MM.1S (cell line): ENCODE data around the gene NQO2.

Source experiments
- DNase-seq: peaks from one replicate; pipeline ENCODE4 v3.0.0-alpha.2; 2015
- H2AFZ ChIP-seq: fragments of 300-600 bp; sonication (generic); 2 replicates; pipeline ENCODE4 v1.6.0; 2016; ENCODE audit warnings: antibody characterized with exemption, low read length
- H3F3A ChIP-seq: fragments of 300-600 bp; sonication (generic); 2 replicates; pipeline ENCODE4 v1.6.1; 2016; ENCODE audit warnings: mild to moderate bottlenecking, antibody characterized with exemption, low read length, moderate library complexity, mixed read lengths; ENCODE audit not compliant: insufficient read depth
- H3K27ac ChIP-seq: fragments of 300-600 bp; sonication (generic); 2 replicates; pipeline ENCODE4 v1.5.1; 2016; ENCODE audit warnings: mild to moderate bottlenecking, low read length
- H3K27me3 ChIP-seq: fragments of 300-600 bp; sonication (generic); replicated peaks from 2 replicates; pipeline ENCODE4 v1.6.0; 2016; ENCODE audit warnings: low read length; ENCODE audit not compliant: insufficient read depth
- H3K36me3 ChIP-seq: fragments of 300-600 bp; sonication (generic); replicated peaks from 2 replicates; pipeline ENCODE4 v1.6.1; 2016; ENCODE audit warnings: mild to moderate bottlenecking, low read length, mixed read lengths; ENCODE audit not compliant: insufficient read depth
- H3K4me1 ChIP-seq: fragments of 300-600 bp; sonication (generic); 2 replicates; pipeline ENCODE4 v1.6.1; 2016; ENCODE audit warnings: low read length, mixed read lengths
- H3K4me2 ChIP-seq: fragments of 300-600 bp; sonication (generic); 2 replicates; pipeline ENCODE4 v1.6.0; 2016; ENCODE audit warnings: low read depth, low read length
- H3K4me3 ChIP-seq: fragments of 300-600 bp; sonication (generic); 2 replicates; pipeline ENCODE4 v1.5.1; 2016; ENCODE audit warnings: low read length, mixed read lengths
- H3K79me2 ChIP-seq: fragments of 300-600 bp; sonication (generic); 2 replicates; pipeline ENCODE4 v1.6.1; 2016; ENCODE audit warnings: mixed run types, low read length, mixed read lengths
- H3K9ac ChIP-seq: fragments of 300-600 bp; sonication (generic); 2 replicates; pipeline ENCODE4 v1.6.1; 2016; ENCODE audit warnings: low read length, mixed read lengths
- H3K9me2 ChIP-seq: fragments of 300-600 bp; sonication (generic); replicated peaks from 2 replicates; pipeline ENCODE4 v1.6.1; 2016; ENCODE audit warnings: mild to moderate bottlenecking, low read length, mixed read lengths; ENCODE audit not compliant: insufficient read depth
- H3K9me3 ChIP-seq: fragments of 300-600 bp; sonication (generic); replicated peaks from 2 replicates; pipeline ENCODE4 v1.6.1; 2016; ENCODE audit warnings: mild to moderate bottlenecking, low read length, mixed read lengths; ENCODE audit not compliant: insufficient read depth
- H4K20me1 ChIP-seq: fragments of 300-600 bp; sonication (generic); 2 replicates; pipeline ENCODE4 v1.6.1; 2016; ENCODE audit warnings: mild to moderate bottlenecking, low read length, moderate library complexity, mixed read lengths; ENCODE audit not compliant: insufficient read depth
- EZH2 ChIP-seq: fragments of 300-600 bp; sonication (generic); optimal IDR thresholded peaks from 2 replicates; pipeline ENCODE3; 2017; ENCODE audit warnings: low read depth, mild to moderate bottlenecking, antibody characterized with exemption, low read length, mixed read lengths
- EZH2phosphoT487 ChIP-seq: fragments of 300-600 bp; sonication (generic); IDR thresholded peaks from 2 replicates; pipeline ENCODE4 v1.6.1; 2018; ENCODE audit warnings: antibody characterized with exemption, low read length
- TF ChIP-seq, protein P1 (sequence below): fragments of 300-600 bp; sonication (generic); IDR thresholded peaks from 2 replicates; pipeline ENCODE4 v1.5.1; 2016; ENCODE audit warnings: antibody characterized with exemption, low read length, mixed read lengths

The NQO2 gene

DNA sequence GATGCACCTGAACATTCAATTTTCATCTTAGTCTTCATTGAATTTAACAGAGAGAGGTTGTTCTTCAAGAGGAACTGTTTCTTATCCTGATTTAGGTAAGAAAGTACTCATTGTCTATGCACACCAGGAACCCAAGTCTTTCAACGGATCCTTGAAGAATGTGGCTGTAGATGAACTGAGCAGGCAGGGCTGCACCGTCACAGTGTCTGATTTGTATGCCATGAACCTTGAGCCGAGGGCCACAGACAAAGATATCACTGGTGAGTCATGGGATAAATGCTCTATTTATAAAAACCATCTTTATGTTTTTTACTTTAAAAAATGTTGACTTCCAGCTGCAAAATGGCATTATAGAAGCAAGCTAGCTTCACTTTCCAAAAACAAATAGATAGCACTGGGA, 10.2 kb downstream of the NQO2 start:
- no peaks in the 10 kb centered on the region for H3K9me2 ChIP-seq
- no peaks in the 10 kb centered on the region for H3K27me3 ChIP-seq
- no peak for DNase-seq
- no peaks in the 10 kb centered on the region for H3F3A ChIP-seq
- H3K27ac ChIP-seq, result no peak overlapping the region
- H3K9ac ChIP-seq, result no peak overlapping the region
- no peak overlapping the region for H3K4me2 ChIP-seq
- no peaks in the 10 kb centered on the region for H3K79me2 ChIP-seq
- no peaks in the 10 kb centered on the region for H3K36me3 ChIP-seq
- H3K4me3 ChIP-seq, result no peak overlapping the region
- no peaks in the 10 kb centered on the region for H4K20me1 ChIP-seq
- no peak overlapping the region for H2AFZ ChIP-seq
- TF ChIP-seq EZH2phosphoT487 (no peak), EZH2 (no peak)
- TF ChIP-seq, protein P1, sequence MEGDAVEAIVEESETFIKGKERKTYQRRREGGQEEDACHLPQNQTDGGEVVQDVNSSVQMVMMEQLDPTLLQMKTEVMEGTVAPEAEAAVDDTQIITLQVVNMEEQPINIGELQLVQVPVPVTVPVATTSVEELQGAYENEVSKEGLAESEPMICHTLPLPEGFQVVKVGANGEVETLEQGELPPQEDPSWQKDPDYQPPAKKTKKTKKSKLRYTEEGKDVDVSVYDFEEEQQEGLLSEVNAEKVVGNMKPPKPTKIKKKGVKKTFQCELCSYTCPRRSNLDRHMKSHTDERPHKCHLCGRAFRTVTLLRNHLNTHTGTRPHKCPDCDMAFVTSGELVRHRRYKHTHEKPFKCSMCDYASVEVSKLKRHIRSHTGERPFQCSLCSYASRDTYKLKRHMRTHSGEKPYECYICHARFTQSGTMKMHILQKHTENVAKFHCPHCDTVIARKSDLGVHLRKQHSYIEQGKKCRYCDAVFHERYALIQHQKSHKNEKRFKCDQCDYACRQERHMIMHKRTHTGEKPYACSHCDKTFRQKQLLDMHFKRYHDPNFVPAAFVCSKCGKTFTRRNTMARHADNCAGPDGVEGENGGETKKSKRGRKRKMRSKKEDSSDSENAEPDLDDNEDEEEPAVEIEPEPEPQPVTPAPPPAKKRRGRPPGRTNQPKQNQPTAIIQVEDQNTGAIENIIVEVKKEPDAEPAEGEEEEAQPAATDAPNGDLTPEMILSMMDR, result no peak
- no peaks in the 10 kb centered on the region for H3K4me1 ChIP-seq
- no peaks in the 10 kb centered on the region for H3K9me3 ChIP-seq

DNA sequence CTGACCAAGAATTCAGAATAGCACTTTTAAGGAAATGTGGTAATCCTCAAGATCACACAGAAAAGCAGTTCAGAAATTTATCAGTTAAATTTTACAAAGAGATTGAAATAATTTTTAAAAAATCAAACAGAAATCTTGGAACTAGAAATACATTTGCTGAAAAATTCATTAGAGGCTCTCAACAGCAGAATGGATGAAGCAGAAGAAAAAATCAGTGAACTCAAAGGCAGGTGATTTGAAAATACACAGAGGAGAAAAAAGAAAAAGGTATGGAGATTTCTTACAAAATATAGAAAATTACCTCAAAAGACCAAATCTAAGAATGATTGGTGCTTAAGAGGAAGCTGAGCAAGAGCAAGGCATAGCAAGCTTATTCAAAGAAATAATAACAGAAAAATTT, 11.5 kb downstream of the NQO2 start:
- H2AFZ ChIP-seq, result no peak overlapping the region
- H3K9ac ChIP-seq, result no peak overlapping the region
- TF ChIP-seq, protein P1, result no peak
- TF ChIP-seq EZH2phosphoT487 (no peak), EZH2 (no peak)
- no peaks in the 10 kb centered on the region for H4K20me1 ChIP-seq
- H3K4me1 ChIP-seq, result no peaks in the 10 kb centered on the region
- H3K9me2 ChIP-seq, result no peaks in the 10 kb centered on the region
- no peak overlapping the region for H3K27ac ChIP-seq
- H3K27me3 ChIP-seq, result no peaks in the 10 kb centered on the region
- no peaks in the 10 kb centered on the region for H3K36me3 ChIP-seq
- H3F3A ChIP-seq, result no peaks in the 10 kb centered on the region
- no peak overlapping the region for H3K4me3 ChIP-seq
- DNase-seq, result no peak
- H3K4me2 ChIP-seq, result no peak overlapping the region
- no peaks in the 10 kb centered on the region for H3K79me2 ChIP-seq
- H3K9me3 ChIP-seq, result no peaks in the 10 kb centered on the region

DNA sequence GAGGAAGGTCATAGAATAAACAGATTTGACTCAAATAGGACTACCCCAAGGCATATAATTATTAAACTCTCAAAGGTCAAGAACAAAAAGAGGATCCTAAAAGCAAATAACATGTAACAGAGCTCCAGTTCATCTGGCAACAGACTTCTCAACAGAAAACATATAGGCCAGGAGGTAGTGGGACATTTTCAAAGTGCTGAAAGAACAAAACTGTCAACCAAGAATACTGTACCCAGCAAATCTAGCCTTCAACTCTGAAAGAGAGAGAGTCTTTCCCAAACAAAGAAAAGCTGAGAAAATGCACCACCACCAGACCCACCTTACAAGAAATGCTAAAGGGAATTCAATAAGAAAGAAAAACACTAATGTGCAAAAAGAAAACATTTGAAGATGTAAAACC, 11.9 kb downstream of the NQO2 start:
- no peak overlapping the region for H3K9ac ChIP-seq
- H3K27ac ChIP-seq, result no peak overlapping the region
- no peaks in the 10 kb centered on the region for H3K79me2 ChIP-seq

More for the DNA sequence above, 11.9 kb downstream of the NQO2 start:
- H3K9me3 ChIP-seq, result no peaks in the 10 kb centered on the region
- H3K36me3 ChIP-seq, result no peaks in the 10 kb centered on the region
- no peaks in the 10 kb centered on the region for H3F3A ChIP-seq
- no peaks in the 10 kb centered on the region for H4K20me1 ChIP-seq
- H3K27me3 ChIP-seq, result no peaks in the 10 kb centered on the region
- no peak overlapping the region for H3K4me3 ChIP-seq
- no peak overlapping the region for H3K4me2 ChIP-seq
- no peak for DNase-seq
- H3K4me1 ChIP-seq, result no peaks in the 10 kb centered on the region
- H3K9me2 ChIP-seq, result no peaks in the 10 kb centered on the region
- TF ChIP-seq EZH2phosphoT487, result no peak
- TF ChIP-seq EZH2, result no peak
- TF ChIP-seq, protein P1, result no peak
- no peak overlapping the region for H2AFZ ChIP-seq
